ENCODE data around the gene PLCB1.

The PLCB1 gene

DNA sequence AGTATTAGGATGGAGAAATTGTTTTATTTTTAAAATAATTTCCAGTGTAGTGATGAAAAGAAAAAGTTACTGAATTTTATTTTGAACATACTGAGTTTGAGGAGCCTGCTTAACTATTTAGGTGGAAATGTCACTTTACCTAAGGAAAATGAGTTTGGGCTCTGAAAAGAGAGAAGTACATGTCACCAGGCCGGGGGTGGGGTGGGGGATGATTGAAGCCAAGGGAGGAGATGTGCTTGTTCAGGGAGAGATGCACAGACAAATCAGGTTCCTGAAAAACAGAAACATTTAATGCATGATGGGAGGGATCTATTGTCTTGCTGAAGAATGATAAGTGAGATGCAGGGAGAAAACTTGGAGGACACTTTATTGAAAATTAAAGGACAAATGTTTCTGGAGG, 71.3 kb downstream of the PLCB1 start:
- no peaks in the 10 kb centered on the region for H3K27me3 ChIP-seq (ENCODE audit: insufficient read depth, low read depth, severe bottlenecking)
- H3K27ac ChIP-seq, result no peak overlapping the region
- DNase-seq, result no peak
- H3K4me3 ChIP-seq (ENCODE audit: low read depth, low read length), result no peak overlapping the region
- H3K9me3 ChIP-seq (ENCODE audit: severe bottlenecking), result no peaks in the 10 kb centered on the region
- H3K36me3 ChIP-seq, result no peaks in the 10 kb centered on the region
- TF ChIP-seq, protein P1, sequence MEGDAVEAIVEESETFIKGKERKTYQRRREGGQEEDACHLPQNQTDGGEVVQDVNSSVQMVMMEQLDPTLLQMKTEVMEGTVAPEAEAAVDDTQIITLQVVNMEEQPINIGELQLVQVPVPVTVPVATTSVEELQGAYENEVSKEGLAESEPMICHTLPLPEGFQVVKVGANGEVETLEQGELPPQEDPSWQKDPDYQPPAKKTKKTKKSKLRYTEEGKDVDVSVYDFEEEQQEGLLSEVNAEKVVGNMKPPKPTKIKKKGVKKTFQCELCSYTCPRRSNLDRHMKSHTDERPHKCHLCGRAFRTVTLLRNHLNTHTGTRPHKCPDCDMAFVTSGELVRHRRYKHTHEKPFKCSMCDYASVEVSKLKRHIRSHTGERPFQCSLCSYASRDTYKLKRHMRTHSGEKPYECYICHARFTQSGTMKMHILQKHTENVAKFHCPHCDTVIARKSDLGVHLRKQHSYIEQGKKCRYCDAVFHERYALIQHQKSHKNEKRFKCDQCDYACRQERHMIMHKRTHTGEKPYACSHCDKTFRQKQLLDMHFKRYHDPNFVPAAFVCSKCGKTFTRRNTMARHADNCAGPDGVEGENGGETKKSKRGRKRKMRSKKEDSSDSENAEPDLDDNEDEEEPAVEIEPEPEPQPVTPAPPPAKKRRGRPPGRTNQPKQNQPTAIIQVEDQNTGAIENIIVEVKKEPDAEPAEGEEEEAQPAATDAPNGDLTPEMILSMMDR (IDR thresholded peaks at IDR 0.05; ENCODE audit: low read depth, low read length), result no peak

DNA sequence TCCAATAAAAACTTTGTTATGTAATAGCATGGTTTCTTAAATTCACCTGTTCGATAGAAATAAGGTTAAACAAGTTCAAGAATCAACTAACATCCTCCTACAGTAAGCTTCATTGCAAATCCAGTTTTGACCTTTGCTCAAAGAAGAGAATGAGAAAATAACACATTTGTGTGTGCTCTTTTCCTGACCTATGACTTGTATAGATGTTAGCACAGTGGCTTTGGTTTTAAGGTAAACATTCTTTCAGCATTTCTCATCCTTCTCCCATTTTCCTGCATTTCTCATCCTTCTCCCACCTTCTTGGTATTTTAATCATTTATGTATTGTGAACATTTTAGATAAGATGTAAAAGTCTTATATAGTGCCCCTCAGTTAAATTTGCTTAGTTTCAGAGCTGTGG, 73.9 kb downstream of the PLCB1 start:
- Histone ChIP-seq H3K4me3 (ENCODE audit: low read depth, low read length) (no peak overlapping the region), H3K27ac (no peak overlapping the region), H3K9me3 (ENCODE audit: severe bottlenecking) (no peaks in the 10 kb centered on the region), H3K27me3 (ENCODE audit: insufficient read depth, low read depth, severe bottlenecking) (no peaks in the 10 kb centered on the region), H3K36me3 (no peaks in the 10 kb centered on the region)
- DNase-seq, result no peak
- TF ChIP-seq, protein P1 (IDR thresholded peaks at IDR 0.05; ENCODE audit: low read depth, low read length), result no peak

DNA sequence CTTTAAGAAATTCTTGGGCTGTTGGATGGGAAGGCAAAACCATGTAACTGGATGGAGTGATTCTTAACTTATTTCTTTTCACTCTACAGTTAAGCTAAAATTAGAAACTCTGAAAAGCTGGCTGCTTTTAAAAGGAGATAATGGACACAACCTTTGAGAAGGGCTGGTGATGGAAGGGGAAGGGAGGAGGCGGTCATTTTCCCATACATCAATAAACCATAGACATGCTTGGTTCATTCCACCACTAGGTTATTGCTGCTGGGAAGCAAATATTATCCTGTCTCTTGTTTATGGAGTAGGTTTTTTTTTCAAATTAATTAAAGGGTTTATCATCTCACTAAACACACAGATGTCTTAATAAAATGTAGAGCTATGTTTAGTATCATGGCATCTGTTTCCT, 76.2 kb downstream of the PLCB1 start:
- no peak overlapping the region for H3K27ac ChIP-seq
- no peaks in the 10 kb centered on the region for H3K9me3 ChIP-seq (ENCODE audit: severe bottlenecking)
- H3K27me3 ChIP-seq (ENCODE audit: insufficient read depth, low read depth, severe bottlenecking), result no peaks in the 10 kb centered on the region
- TF ChIP-seq, protein P1 (IDR thresholded peaks at IDR 0.05; ENCODE audit: low read depth, low read length), result no peak
- DNase-seq, result no peak
- H3K36me3 ChIP-seq, result no peaks in the 10 kb centered on the region
- H3K4me3 ChIP-seq (ENCODE audit: low read depth, low read length), result no peak overlapping the region

DNA sequence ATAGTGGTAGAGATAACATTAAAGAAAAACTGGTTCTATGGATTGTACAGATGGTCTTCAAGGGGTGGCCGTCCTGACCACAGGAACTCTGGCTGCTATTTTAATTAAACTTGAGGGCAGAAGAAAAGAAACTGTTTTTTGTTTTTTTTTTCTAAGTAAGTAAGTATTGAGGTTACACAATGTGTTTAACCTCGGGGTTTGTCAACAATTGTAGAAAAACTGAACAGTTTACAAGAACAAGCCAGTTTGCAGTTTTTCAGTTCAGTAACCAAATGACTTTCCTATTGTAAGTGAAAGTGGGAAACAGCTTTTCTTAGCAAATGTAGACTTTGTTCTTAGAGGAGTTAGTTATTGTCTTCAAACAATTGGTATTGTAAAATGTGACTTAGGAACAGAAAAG, 77.0 kb downstream of the PLCB1 start:
- H3K27ac ChIP-seq, result no peak overlapping the region
- TF ChIP-seq, protein P1 (IDR thresholded peaks at IDR 0.05; ENCODE audit: low read depth, low read length), result no peak
- DNase-seq, result no peak
- H3K27me3 ChIP-seq (ENCODE audit: insufficient read depth, low read depth, severe bottlenecking), result no peaks in the 10 kb centered on the region
- no peaks in the 10 kb centered on the region for H3K36me3 ChIP-seq
- H3K4me3 ChIP-seq (ENCODE audit: low read depth, low read length), result no peak overlapping the region
- no peaks in the 10 kb centered on the region for H3K9me3 ChIP-seq (ENCODE audit: severe bottlenecking)

DNA sequence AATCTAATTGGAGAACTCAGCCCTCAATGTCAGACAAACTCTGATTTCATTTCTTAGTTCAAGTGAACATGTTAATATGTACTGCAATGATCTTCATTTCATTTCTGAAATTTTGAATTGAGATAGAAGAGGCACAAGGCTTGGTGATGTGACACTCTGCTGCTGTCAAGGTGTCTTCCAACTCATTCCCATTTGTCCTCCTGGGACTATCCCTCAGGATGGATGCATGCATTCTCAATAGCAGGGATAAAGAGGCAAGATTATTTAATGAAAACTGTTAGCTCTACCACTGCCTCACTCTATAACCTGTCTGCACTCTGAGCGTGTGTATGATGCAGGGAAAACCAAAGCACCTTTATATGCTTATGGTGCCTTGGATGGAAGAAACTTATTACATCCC, 78.7 kb downstream of the PLCB1 start:
- TF ChIP-seq, protein P1 (IDR thresholded peaks at IDR 0.05; ENCODE audit: low read depth, low read length), result no peak
- Histone ChIP-seq H3K9me3 (ENCODE audit: severe bottlenecking) (no peaks in the 10 kb centered on the region), H3K27me3 (ENCODE audit: insufficient read depth, low read depth, severe bottlenecking) (no peaks in the 10 kb centered on the region), H3K36me3 (no peaks in the 10 kb centered on the region), H3K27ac (no peak overlapping the region), H3K4me3 (ENCODE audit: low read depth, low read length) (no peak overlapping the region)
- no peak for DNase-seq

DNA sequence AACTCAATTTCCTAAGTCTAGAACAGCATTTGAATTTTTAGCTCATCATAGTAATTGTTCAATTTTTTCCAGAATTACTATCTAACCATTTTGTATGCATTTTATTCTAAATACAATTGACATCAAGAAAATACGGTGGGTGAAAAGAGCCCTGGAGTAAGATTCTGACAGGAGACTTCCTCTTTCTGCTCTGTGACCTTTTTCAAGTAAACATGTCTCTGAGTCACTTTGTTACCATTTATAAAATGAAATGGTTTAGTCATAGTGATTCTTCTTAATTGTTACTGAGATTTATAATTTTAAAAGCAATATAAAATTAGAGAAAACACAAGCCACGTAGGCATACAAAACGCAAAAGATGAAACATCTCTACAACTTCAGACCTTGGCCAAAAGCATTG, 80.2 kb downstream of the PLCB1 start:
- Histone ChIP-seq H3K27me3 (ENCODE audit: insufficient read depth, low read depth, severe bottlenecking) (no peaks in the 10 kb centered on the region), H3K27ac (no peak overlapping the region), H3K4me3 (ENCODE audit: low read depth, low read length) (no peak overlapping the region), H3K9me3 (ENCODE audit: severe bottlenecking) (no peaks in the 10 kb centered on the region), H3K36me3 (no peaks in the 10 kb centered on the region)
- TF ChIP-seq, protein P1 (IDR thresholded peaks at IDR 0.05; ENCODE audit: low read depth, low read length), result no peak
- DNase-seq, result no peak
